HG02840 (cell line): ENCODE measurements around the gene FMO1.
A peak's percentile ranks its signal among the peaks of the same experiment; 100 is the strongest.
"Not testable (repeated sequence)": the region's sequence is repeated elsewhere in the genome, so short reads cannot be mapped to it uniquely, and the experiment has no call there.

Experiments
- ATAC-seq: cut with Tn5 transposase; IDR thresholded peaks from one replicate; pipeline ENCODE4 v1.9.1; 2021; ENCODE audit warnings: mild to moderate bottlenecking, moderate library complexity, moderate number of reproducible peaks; ENCODE audit not compliant: unreplicated experiment, low FRiP score

FMO1 gene

DNA sequence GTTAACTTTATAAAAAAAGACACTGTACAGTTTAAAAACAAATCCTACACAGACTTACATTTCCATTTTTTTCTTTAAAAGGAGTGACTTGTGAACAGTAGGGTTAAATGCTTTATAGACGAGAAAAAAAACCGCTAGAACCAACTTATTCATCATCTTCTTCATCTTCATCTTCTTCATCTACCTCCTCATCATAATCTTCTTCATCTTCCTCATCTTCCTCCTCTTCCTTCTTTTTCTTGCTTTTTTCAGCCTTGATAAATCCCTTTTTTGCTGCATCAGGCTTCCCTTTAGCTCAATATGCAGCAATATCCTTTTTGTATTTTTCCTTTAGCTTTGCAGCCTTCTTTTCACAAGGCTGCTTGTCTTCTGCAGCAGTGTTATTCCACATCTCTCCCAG, 22.5 kb downstream of the FMO1 start:
- no peak for ATAC-seq

DNA sequence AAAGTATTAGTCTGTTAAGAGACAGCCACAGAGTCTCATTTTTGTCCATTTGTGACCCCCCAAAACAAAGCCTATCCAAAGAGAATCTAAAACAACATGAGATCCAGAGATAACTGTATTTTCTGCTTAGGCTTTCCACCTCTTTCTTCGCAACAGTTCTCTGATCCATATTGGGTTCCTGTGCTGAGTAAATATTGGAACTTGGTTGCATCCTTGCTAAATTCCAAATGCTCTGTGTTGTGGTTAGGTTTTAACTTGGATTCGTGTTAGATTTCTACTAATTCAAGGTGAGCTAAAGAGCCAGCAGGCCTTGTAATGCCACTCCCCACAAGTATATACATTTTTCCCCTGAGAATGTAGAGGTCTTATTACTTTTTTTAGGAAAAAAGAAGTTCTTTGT, 29.2 kb downstream of the FMO1 start:
- ATAC-seq, result no peak

DNA sequence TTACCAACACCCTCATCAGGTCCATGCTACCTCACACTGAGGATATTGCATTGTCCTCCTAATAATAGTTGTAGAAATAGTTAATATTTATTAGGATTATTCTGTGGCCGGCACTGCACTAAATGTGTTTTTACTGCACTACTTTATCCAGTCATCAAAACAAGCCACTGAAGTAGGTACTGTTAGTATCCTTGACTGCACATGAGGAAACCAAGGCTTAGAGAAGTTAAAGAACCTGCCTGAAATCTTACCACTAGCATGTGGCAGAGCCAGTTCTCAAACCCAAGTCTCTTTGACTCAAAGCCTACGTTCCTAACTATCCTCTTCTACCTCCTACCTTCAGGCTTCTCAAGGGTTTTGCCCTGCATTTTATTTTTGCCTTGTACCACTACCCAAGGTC, 30.9 kb downstream of the FMO1 start:
- ATAC-seq, result no peak

DNA sequence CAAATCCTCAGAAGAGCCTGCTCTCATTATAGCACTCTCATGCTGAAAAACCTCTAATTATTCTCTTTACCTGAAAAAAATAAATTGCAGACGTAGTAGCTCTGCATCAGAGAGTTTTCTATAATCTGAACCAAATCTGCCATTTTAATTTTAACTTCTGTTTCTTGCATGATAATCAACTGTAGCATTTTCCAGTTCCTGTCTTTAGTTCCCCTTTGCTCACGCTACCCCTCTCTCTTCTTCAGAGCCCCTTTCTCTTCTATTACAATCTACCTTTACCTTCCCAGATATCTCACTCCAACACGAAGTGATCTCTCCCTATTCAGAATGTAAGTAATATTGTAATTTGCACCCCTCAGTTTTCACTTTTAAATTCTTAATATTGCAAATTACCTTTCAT, 31.4 kb downstream of the FMO1 start:
- no peak for ATAC-seq

DNA sequence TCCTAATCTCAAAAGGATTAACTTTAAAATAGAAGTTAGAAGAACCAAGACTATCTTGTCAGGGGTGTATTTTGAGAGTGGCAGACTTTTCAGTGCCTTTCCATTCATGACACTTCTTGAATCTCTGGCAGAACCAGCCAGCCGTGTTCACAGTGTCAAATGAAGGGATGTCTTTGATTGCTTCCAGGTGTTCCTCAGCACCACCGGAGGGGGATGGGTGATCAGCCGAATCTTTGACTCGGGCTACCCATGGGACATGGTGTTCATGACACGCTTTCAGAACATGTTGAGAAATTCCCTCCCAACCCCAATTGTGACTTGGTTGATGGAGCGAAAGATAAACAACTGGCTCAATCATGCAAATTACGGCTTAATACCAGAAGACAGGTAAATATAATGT, 32.3 kb downstream of the FMO1 start:
- no peak for ATAC-seq

DNA sequence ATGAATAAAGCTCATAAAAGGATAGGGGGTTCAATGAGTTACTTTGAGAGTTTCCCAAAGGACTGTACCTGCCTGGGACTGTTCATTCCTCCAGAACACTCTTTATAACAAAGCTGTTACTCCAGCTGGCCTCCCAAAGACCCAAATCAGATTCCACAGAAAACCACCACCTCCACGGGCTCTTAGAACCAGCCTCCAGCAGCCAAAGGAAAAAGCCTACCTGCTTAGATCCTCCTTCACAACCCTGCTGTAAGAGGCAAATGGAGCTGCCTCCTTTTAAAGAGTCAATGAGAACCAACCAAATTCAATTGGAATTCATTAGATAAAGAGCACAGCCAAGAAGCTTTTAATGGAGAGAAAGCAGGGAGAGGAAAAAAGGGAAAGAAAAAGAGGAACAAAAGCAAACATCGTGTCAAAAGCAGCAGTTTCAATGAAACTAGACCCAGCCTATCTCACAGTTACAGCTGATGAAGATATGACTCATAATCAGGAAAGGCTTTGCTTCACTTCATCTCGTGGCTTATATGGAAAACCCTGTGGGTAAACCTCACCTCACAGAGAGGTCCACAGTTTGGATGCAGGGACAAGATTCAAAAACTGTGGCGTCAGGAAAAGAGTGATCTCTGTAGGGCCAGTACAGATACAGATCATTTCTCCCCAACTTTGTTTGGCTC, 37.9 kb downstream of the FMO1 start:
- ATAC-seq, result no peak

DNA sequence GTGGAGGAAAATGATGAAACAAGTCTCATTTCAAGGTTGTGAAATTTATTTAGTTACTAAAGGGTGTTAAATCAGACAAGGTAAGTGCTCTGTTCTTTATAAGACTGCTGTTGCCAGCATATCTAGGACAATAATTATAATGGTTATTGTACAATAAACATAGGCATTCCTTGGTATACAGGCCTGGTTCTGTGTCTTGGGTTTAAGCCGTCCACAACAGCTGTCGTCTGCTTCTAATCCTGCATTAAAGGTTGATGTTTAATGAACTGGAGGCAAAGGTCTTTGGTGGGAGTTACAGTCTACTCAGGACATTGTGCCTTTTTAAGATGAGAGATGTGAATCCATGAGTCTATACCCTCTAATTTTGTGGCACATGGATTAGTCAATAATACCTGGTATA, 42.3 kb downstream of the FMO1 start:
- no peak for ATAC-seq

DNA sequence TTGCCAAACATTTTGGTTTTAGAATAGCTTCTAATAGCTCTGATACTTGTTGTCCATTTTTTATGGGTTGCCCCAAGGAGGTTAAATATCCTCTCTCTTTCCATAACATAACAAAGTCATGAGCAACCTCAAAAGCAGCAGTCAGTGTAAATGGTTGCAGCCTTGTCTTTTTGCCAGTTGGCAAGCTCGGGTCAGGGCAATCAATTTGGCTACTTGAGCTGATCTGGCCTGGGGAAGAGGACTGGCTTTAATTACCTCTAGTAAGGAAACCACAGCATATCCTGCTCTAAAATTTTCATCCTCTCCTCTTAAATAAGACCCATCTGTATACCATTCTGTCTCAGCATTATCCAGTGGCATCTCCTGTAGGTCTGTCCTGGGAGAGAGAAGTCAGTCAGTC, 44.5 kb downstream of the FMO1 start:
- no peak for ATAC-seq

DNA sequence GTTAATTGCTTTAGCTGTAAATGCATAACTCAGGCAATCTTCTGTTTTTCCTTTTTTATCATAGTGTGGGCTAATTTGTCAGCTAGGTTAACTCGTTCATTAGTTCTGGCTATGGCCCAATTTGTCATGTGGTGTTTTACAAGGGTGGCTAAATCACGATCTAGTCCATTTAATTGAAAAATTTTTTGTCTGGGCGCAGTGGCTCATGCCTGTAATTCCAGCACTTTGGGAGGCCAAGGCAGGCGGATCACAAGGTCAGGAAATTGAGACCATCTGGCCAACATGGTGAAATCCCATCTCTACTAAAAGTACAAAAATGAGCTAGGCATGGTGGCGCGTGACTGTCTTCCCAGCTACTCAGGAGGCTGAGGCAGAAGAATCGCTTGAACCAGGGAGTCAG, 47.1 kb downstream of the FMO1 start:
- not testable (repeated sequence) for ATAC-seq

DNA sequence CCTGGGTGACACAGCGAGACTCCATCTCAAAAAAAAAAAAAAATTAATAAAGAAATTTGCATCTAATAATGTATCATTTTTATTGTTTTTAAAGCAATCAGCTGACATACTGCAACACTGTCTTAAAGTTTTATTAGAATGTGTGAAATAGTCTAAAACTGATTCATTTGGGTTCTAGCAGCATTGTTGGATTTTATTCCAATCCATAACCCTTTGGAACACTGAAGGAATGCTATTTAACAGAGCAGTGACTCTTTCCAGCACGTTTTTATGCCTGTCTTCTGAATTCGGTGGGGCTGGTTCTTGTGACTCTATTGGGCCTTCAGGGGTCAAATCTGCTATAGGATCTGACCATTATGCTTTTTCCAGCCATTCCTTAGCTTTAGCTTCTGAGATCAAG, 47.5 kb downstream of the FMO1 start:
- ATAC-seq, result no peak

DNA sequence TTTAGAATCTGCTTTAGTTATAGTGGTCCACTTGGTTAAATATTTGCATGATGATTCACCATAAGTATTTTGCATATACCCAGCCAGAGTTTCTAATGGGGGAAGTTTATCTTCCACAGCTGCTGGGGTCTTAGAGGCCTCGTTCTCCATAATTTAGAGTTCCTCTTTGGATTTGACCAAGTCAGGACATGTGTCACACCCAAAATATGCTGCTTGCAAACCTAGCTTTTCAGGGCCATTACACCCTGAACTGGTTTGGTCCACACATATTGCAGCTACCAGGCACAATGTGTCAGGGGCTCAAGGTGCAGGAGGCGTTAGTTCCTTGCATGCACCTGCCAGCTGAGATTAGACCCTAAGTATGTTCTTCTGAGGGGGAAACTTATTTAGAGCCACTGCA, 48.6 kb downstream of the FMO1 start:
- ATAC-seq, result no peak

DNA sequence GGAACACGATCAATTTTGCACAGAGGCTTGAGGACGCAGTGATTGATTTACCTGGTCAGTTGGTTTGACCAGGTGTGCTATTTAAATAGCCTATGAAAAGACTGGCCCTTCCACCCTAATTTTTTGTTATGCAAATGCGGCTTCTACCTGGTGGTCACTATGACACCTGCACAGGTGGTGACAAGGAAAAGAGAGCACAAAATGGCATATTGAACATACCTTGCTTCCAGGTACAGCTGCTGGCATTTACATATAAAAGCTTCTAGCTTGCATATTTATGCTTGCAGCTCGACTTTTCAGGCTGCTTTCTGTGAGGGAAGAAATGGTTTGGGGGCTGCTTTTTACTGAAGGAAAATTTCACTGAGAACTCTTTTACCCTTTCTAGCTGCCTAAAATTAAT, 50.4 kb downstream of the FMO1 start:
- no peak for ATAC-seq

DNA sequence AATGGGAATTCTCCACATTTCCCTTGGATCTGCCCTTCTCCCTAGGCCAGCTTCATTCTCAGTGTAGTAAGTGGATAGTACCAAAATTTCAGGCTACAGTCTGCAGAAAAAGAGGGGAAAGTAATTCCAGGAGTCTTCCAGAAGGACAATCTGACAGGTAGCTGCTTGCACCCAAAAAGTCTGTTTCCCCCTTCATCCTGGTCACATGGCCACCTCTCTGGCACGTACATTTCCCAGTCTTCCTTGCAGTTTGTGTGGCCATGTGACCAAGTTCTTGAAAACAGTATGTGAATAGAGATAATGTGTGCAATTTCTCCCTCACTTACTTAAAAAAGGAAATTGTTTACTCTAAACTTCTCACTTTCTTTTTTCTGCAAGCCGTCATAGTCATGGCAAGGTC, 51.0 kb downstream of the FMO1 start:
- ATAC-seq, result no peak

DNA sequence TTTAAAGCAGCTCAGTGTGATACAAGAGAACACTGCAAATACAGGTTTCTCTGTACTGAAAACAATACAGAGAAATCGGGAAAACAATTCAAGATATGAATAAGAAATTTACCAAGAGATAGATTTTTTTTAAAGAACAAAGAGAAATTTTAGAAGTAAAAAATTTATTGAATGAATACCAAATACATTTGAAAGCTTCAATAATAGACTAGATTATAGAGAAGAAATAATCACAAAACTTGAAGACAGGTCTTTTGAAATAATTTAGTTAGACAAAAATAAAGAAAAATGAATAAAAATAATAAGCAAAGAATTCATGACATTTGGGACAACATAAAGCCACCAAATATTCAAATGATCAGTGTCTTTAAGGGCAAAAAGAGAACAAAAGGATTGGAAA, 52.1 kb downstream of the FMO1 start:
- ATAC-seq, result no peak

DNA sequence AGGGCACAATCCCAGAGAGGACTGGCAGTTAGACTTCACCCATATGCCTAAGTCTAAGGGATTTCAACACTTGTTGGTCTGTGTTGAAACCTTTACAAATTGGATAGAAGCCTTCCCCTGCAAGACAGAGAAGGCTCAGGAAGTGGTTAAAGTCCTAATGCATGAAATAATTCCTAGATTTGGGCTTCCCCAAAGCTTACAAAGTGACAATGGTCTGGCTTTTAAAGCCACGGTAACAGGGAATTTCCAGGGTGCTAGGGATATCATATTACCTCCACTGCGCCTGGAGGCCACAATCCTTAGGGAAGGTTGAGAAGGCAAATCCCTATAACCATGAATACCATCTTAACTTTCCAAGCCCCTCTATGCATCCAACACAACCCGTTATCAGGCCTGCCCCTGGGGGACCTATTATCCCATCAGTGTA, 62.4 kb downstream of the FMO1 start:
- ATAC-seq, result no peak

DNA sequence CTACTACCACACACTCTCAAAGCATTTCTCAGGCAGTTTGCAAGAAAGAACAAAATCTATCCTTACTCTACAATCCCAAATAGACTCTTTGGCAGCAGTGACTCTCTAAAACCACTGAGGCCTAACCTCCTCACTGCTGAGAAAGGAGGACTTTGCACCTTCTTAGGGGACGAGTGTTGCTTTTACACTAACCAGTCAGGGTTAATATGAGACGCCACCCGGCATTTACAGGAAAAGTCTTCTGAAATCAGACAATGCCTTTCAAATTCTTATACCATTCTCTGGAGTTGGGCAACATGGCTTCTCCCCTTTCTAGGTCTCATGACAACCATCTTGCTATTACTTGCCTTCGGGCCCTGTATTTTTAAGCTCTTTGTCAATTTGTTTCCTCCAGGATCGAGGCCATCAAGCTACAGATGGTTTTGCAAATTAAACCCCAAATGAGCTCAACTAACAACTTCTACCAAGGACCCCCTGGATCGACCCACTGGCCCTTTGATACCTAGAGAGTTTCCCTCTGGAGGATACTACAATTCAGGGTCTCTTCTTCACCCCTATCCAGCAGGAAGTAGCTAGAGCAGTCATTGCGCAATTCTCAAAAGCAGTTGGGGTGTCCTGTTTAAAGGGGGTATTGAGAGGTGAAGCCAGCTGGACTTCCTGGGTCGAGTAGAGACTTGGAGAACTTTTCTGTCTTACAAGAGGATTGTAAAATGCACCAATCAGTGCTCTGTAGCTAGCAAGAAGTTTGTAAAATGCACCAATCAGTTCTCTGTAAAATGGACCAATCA, 63.7 kb downstream of the FMO1 start:
- no peak for ATAC-seq

DNA sequence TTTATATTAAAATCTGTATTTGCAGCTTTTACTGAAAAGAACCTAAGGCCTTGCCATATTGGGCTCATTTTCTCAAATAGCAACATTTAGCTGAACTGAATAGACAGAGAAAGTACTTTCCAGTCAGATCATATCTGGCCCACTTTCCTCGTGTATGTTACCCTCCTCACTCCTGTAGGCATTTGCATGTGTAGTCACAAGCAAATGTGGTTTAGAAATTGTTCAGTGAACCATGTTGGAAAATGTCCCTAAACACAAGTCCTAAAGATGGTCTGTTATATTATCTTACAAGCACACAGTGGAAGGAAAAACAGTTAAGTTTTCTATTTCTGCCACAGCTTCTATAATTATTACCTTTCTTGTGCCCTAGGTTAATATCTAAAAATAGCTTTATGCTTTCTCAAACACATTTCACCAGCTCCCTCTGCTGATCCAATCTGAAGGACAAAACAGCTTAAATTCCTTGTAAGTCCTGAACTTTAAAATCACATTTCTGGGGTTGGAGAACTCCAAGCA, 65.1 kb downstream of the FMO1 start:
- peak; percentile 50 for ATAC-seq

DNA sequence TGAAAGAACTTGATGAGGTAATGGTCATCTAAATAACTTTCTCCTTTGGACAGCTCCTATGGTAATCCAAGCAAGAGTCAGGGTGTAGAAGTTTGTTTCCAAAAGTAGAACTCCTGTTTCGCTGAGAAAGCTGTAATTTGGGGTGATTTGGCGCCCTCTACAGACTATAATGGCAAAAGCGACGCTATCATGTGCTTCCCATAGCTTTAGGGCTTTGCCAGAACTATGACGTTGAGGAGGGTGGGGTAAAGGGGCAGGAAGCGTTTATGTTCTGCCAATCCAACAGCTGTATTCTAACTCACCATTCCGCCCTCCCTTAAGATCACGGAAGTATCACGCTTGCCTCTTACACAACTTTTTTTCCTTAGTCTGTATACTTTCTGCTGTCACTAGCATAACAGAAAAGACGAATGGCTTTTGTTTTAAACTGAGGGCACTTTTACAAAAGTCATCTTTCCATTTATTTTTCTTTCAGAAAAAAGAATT, 65.6 kb downstream of the FMO1 start, which contains the start of gene FMO4:
Gene FMO4 (plus strand): TSS at position 349 of the 486 bp plus-strand sequence. CDS start 5,643 bp downstream, outside the sequence.
- peak; percentile 100 for ATAC-seq

DNA sequence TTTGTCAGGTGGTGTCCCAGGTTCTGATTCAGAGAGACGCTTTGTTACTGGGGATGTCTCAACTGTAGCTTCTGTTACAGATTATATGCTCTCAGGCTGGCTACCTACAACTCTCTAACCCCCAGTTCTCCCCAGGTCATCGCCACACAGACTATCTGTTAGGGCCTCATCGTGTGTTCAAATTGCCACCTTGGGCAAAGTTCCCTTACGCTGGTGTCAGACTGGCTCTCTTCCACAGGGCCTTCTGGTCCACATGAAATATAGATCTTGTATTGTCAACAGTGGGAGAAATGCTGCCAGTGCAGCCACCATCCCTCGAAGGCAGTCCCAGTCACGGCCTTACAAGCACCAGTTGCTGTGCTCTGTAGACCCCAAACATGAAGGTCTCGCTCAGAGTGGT, 81.0 kb downstream of the FMO1 start:
- ATAC-seq, result no peak

DNA sequence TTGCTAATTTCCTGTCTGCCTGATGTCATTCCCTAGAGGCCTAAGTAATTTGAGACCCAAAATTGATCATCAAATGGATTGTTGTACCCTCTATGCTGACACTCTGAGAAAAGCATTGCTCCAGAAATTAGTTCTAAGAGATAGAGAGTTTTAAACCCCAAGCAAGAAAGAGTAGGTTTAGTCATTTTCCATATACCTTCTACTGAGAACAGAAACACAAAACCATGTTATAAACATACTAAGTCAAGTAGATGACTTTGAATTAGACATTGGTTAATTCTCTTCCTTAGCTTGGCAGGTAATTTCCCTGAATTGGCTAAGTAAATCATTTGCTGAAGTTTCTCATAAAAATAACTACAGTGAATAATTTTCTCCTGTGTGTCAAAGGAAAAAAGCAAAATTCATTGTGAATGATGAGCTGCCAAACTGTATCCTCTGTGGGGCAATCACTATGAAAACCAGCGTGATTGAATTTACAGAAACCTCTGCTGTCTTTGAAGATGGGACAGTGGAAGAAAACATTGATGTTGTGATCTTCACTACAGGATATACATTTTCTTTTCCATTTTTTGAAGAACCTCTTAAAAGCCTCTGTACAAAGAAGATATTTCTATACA, 85.8 kb downstream of the FMO1 start:
- no peak for ATAC-seq
